ENCODE measurements around the gene ARMC9. TPM values are rescaled to one million over a fixed set of nuclear protein-coding genes. Genes with fewer than 3 reads are reported as not detected.

The ARMC9 gene
- total and polyA plus RNA-seq, 2 of the 13 experiments (the other 11 are each of a cell fraction or from before 2014, with no cell fraction given) = 9.1 to 12.8 TPM

GRCh38 chr2:231364961-231365810 is 166.8 kb downstream of the ARMC9 start (continued):
- TF ChIP-seq ZBTB33 (CRISPR knock-in tag; IDR thresholded peaks at IDR 0.05) = 0 out of 2 replicates have a peak, but pooled peaks have one; percentile 21
- TF ChIP-seq ZNF407 (CRISPR knock-in tag; IDR thresholded peaks at IDR 0.05; ENCODE audit: not compliant biosample characterization) = no peak

Measured in HepG2 (cell line).